MV-4-11 (cell line): ENCODE results near the gene PIH1D1.
"Not testable (repeated sequence)": the region's sequence is repeated elsewhere in the genome, so short reads cannot be mapped to it uniquely, and the experiment has no call there.

Experiments used
- DNase-seq: peaks from one replicate; lab custom pipeline; 2025; lab: John Stamatoyannopoulos, UW

The PIH1D1 gene

DNA sequence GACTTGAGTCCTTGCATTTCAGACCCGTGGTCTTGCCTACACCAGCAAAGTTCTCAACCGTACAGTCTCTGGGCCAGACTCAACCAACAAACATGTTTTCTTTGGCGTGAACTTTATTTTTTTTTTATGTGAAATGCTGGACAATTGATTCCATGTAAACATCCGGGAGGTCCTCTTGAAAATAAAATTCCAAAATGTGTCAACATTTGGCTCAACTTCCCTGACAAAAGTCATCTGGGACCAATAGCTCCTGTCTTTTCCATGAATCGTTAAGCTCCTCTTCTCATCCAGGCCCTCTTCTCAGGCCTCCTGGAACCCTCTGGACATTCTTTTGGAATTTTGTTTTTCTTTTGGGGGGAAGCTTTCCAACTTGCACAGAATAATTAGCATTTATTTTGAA lies 4.2 kb upstream of the PIH1D1 start:
- DNase-seq, result no peak

- no peak for DNase-seq
Measured at GRCh38 chr19:49453757-49454240, 2.2 kb upstream of the PIH1D1 start.

- peak; percentile 99 for DNase-seq
Measured at GRCh38 chr19:49453013-49453756, 1.6 kb upstream of the PIH1D1 start, which contains the start of gene ALDH16A1. TSS of gene ALDH16A1 (plus strand) at chr19:49453225. CDS start at chr19:49453332, 107 bp downstream.

- no peak for DNase-seq
Measured at GRCh38 chr19:49450405-49450804, 1.2 kb downstream of the PIH1D1 start.

DNA sequence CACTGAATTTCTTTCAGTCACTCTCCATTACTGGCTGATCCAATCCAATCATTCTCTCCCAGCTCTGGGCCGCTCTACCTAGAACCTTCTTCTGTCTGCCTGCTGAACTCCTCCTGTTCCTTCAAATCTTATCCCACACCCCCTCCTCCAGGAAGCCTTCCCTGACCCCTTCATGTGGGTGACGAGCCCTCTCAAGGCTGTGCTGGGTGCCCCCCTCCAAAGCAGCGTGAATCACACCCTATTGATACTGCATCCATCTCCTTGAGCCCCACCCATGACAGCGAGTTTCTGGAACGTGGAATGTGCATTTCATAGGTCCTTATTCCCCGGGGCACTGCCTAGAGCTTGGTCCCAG lies 3.2 kb downstream of the PIH1D1 start:
- DNase-seq, result no peak

DNA sequence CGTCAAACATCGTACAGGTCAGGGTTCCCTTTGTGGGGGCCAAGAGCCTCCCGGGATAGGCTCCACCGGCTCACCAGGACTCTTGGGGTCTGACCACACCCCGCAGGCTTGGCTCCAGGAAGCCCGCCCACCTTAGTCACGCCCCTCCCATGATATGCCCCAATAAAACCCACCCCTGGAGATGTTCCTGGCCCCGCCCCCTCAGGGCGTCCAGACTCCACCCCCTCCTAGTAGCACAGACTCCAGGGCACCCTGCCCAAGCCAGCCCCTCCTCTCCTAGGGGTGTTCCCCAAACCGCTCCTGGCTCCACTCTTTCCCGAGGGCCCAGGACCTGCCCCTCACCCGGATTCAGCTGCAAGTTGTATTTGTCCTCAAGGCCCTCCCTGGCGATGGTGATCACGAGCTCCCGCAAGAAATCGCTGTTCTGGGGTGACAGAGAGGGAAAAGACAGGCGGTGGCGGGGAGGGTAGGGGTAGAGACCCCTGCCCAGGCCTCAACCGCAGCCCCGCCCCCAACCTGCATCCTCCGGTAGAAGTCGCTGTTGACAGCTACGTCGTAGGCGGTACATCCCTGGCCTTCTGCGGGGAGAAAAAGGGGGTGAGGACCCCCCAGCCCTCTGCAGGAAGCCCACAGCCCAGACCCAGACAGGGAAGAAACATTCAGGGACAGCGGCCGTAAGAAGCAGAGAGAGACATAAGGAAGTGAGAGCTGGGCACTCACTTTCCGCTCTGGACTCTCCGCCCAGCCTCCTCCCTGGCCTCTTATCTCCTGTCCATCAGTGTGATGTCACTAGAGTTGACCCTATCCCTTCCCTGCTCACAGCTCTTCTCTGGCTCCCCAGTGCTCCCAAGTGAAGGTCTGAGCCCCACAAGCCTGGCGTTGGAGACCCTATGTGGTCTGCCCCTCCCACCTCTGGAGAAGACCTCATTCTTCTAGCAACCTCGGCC lies 3.9 kb downstream of the PIH1D1 start:
- no peak for DNase-seq

- no peak for DNase-seq
Measured at GRCh38 chr19:49445997-49446396, 5.6 kb downstream of the PIH1D1 start.

GRCh38 chr19:49444100-49444700 lies 7.4 kb downstream of the PIH1D1 start:
- DNase-seq, result not testable (repeated sequence)

GRCh38 chr19:49443366-49444099 lies 8.1 kb downstream of the PIH1D1 start:
- peak; percentile 95 for DNase-seq

GRCh38 chr19:49442771-49443365 lies 8.7 kb downstream of the PIH1D1 start:
- DNase-seq, result no peak

DNA sequence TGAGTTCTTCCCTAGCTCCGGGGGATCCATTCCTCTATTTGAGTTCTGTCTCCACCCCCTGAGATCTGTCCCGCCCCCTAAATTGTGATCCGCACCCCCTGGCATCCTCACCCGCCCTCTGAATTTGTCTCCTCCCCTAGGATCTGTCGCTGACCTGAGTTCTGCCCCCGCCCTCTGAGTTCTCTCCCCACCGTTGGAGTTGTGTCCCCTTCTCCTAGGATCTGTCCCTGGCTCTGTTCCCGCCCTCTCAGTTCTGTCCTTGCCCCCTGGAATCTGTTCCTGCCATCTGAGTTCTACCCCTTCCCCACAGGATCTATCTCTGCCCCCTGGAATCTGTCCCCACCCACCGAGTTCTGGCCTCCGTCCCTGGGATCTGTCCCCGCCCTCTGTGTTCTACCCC lies 9.3 kb downstream of the PIH1D1 start:
- DNase-seq, result no peak

GRCh38 chr19:49441960-49442350 lies 9.7 kb downstream of the PIH1D1 start:
- DNase-seq, result no peak

DNA sequence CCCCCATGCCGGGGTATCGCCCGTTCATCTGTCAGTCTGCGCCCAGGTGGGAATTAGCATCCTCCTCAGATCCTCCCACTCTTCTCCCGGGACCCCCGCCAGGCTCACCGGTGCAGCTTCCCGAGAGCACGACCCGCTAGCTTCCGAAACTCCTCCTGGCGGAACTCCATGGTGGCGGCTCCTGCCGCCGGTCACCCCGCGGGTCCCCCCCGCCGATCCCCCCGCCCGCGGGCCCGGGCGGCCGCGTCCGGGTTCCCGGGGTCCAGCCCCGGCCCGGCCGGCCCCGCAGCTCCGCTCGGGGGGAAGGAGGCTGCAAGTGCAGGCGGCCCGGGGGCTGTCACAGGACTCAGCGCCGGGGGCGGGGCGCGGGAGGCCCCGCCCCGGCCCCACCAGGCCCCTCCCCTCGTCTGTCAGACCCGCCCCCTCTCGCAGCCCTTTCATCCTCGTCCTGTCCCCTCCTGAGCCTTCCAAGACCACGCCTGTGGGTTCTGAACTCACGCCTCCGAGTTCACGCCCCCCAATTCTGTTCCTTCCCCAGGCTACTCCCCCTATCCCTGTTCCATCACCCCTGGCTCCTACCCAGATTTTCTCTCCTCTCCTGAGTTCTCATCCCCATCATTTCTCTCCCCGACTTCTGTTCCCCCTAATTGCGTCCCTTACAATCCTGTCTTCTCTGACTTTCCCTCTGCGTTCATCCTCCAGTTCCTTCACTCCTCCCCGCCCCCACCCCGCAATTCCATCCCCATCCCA lies 10.2 kb downstream of the PIH1D1 start, which contains the start of gene SLC17A7:
TSS of gene SLC17A7 (minus strand) at position 318 of the 750 bp plus-strand sequence. CDS start at position 170, 148 bp downstream.
- DNase-seq, result no peak

GRCh38 chr19:49440439-49441209 lies 11.0 kb downstream of the PIH1D1 start:
- no peak for DNase-seq

GRCh38 chr19:49439836-49440235 lies 11.8 kb downstream of the PIH1D1 start:
- no peak for DNase-seq

- DNase-seq, result no peak
Measured at GRCh38 chr19:49438261-49438660, 13.4 kb downstream of the PIH1D1 start.

DNA sequence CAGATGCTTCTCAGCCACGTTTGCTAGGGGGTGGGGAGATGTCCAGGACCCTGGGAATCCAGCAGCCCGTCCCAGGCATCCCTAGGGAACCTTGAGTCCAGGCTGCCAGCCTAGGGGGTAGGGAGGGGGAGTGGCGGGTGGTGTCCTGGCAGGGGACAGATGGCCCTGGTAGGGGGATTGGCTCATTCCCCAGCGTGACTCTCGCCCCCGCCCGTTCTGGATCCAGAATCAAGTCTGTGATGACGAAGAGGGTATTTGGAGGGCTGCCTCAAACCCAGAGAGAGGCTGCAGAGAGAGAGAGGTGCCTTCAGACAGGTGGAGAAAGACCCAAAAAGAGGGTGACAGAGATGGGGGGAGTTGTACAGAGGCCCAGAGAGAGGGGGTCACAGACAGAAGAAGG lies 14.4 kb downstream of the PIH1D1 start:
- DNase-seq, result no peak

DNA sequence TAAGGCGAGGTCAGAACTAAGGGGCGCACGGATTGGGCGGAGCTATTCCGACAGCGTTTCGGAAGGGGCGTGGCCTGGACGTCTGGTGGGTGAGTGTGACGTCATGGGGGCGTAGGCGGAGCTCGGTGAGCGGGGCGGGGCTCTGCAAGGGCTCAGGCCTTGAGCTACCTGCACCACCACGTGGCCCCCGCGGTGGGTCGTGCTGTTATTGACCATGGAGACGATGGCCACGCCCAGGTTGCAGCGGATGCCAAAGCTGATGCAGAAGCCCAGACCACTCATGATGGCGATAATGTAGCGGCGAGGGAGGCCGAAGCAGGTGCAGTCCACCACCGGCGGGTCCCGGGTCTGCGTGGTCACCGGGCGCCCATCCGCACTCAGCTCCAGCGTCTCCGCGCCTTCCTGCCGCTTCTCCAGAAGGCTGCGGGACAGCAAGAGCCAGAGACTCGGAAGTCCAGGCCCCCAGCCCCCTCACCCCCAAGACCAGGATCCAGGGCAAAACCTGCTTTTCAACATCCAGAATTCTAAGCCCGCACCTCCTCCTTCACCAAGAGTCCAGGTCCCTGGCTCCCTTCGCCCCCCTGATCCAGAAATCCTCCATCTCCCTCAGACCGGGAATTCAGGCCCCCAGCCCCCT lies 15.1 kb downstream of the PIH1D1 start:
- DNase-seq, result no peak

- DNase-seq, result no peak
Measured at GRCh38 chr19:49435670-49436069, 15.9 kb downstream of the PIH1D1 start.
